GM18508 (cell line): ENCODE measurements around the gene CTNNA2.

Experiments
- ATAC-seq: cut with Tn5 transposase; IDR thresholded peaks from one replicate; pipeline ENCODE4 v1.9.1; 2021; ENCODE audit warnings: moderate number of reproducible peaks; ENCODE audit not compliant: insufficient read depth, unreplicated experiment

The CTNNA2 gene

DNA sequence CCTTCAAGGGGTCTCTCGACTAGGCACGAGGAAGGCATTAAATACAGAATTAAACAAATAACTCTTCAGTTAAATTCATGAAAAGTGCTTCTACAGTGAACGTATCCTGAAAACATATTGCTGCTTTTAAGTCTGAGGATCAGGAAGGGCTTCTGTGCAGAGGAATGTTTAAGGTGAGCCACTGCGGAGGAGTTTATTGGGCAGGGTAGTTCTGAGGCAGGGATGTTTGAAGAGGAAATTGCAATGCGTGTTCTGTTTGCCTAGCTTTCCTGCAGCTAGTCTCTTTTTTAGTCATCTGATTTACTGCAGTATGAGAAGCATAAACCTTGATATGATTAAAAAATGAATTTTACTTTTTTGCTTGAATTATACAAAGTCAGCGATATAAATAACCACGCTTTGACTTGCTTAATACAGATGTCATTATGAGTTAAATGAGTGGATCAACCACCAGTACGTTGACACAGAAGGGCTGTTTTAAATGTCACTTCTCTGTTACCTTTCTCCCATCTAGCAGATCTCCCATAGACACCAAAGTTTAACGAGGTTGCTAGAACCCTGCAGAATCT, 98.7 kb downstream of the CTNNA2 start:
- no peak for ATAC-seq

DNA sequence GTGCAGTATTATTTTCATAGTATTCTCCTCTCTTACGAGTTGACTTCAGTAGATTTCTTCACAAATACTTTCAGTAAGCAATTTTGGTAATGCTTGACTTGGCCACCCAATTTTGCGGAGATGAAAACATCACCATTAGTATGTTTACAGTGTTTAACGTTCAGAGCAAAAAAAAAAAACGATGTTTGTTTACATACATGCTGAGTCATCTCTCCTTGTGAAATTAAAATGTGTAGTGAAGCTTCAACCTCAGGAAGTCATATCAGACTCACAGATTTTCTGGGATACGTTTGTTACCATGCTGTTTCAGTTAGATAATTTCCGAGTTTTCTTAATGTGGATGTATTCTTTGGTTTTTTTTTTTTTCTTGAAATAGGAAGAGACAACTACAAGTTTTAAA, 100.1 kb downstream of the CTNNA2 start:
- no peak for ATAC-seq

DNA sequence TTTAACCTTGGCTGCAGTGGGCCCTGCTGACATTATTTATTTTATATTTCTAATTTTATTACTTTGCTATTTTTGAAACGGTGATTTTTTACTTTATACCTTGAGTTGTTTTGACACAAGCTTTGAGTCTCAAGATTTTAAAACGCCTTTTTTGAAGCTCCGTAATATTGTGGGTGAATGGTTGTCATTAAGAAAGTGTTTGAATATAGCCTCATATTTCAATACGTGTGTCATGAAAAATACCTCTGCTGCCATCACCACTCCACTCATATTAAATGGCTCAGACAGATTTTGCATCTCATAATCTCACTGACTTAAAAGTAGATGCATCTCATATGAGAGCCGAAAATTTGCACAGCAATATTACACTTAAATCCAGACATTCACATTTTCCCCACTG, 106.6 kb downstream of the CTNNA2 start:
- ATAC-seq: no peak

GRCh38 chr2:79619976-79620375, 107.1 kb downstream of the CTNNA2 start:
- ATAC-seq: no peak

DNA sequence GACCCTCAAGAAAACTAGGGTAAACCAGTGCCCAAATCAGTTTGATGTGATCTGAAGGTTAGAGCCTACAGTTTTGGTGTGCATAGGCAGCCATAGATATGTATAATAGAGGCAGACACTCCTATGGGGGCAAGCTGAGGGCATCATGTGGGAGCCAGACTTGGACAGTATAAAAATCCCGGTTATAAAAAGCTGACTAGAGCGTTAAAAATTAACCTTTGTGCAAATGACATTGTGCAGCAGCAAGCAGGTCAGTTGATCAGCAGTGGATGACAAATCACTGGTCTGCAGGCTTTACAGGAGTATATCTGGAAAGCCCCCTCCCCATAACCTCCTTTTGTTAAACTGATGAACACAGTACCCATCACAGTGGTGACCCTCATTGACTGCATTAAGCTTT, 107.8 kb downstream of the CTNNA2 start:
- no peak for ATAC-seq

DNA sequence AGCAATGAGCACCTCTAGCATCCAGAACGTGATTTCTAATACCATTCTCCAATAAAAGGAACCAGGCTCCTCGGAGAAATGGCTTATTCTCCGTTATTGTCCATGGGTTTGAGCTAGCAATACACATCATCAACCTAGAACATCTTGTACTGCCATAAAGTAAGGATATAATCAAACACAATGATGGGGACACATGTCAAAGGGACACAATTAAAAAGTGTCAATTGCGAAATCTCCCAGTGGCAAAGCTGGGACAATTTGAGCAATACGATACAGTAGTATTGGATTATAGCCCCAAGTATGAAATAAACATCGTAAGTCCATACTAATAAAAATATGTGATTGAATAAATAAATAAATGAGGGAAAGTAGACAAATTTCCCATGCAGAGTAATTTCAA, 108.4 kb downstream of the CTNNA2 start:
- no peak for ATAC-seq

DNA sequence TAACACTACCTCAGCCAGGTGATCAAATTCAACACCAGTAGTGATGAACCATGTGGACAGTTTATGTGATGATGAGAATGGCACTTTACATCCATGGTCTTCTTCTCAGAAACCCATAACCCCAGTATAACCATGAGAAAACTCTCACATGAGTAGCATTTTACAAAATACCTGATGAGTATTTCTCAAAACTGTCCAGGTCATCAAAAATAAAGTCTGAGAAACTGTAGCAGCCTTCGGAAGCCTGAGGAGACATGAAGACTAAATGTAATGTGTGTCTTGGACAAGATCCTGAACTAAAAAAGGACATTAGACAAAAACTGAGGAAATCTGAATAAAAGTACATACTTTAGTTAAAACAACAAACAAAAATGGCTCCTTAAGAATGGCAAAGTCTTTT, 108.9 kb downstream of the CTNNA2 start:
- no peak for ATAC-seq

DNA sequence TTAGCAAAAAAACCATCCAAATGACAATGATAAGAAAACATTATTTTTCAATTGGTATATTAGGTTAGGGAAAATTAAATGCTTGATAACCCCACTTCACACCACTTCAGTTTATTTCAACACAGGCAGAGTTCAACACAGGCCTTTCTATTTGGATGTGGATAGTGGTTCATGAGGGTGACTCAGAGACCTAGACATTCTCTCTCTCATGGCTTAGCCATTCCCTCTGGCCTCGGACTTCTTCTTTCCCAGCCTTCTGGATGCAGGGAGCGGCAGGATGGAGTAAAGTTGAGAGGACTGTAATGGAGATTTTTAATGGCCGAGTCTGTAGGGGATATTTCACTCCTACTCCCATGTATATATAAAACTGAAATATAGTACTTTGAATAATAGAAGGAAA, 109.7 kb downstream of the CTNNA2 start:
- ATAC-seq: no peak

- ATAC-seq: no peak
Observed at GRCh38 chr2:79627237-79627636, 114.4 kb downstream of the CTNNA2 start.

GRCh38 chr2:79630060-79630459, 117.2 kb downstream of the CTNNA2 start:
- no peak for ATAC-seq

GRCh38 chr2:79630972-79631557, 118.2 kb downstream of the CTNNA2 start:
- no peak for ATAC-seq

DNA sequence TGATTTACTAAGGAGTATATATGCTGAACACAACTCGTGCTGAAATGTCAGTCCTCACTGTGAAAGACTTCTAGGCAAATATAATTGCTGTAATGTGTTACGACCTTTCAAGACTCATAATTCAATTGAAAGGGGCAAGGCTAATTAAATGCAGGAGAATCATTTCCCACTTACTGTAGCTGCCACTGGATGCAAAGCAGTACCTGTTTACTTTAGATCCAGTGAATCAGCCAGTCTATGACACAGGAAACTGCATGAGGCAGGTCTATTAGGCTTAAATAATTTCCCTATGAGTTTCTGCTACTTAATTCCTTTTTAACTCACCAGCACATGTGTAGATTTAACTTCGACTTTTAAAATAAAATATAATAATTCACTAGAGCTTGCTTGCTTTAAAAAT, 125.6 kb downstream of the CTNNA2 start:
- ATAC-seq: no peak

GRCh38 chr2:79638954-79639353, 126.1 kb downstream of the CTNNA2 start:
- ATAC-seq: no peak

DNA sequence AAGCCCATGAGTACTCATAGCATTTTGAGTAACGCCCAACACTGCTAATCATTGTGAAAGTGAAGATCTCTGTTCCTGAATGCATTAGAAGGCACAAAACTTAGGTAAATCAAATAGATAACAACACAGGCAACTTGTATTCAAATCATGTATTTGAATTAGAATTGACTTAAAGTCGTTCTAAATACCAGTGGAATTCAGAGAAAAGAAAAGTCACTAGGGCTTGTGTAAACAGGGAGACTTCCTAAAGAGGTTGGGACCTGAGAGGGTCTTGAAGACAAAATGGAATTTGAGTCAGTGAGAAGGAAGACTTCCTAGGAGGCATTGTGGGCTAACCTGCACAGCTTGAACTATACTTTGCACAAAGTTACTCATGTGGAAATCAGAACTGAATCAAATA, 127.2 kb downstream of the CTNNA2 start:
- ATAC-seq: no peak

DNA sequence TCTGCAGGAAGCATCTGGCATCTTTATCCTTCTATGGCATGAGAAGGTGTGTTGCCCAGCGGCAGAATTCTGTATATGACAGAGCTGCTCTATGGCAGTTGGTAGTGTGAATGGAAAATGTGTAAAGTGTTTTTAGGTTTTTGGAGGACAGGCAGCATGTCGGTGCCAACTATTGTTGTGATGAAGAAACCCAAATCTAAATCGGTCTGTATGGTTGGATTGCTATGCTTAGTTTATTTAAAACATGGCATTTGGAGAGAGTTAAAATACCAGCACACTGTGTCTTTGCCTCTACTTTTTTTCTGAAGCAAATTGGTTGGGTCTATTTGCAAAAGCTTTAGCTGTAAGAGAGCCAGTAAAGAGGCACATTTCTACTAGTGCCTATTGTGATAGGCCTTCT, 136.7 kb downstream of the CTNNA2 start:
- no peak for ATAC-seq

DNA sequence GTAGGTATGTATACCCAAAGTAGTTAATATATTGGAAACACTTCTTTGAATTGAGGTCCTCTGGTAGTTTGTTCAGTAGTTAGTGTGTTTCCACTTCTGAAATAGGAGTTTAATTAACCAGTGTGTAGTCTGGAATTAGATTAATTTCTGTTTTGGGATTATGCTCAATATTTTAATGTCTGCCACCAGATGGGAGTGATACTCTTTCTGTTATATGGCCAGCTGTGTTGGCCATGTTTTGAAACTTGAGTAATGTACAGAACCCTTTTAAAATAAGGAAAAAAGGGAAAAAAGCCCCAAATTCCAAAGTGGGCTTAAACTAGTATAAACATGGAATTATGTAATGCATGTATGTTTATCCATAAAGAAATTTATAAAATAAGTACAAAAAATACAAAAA, 147.7 kb downstream of the CTNNA2 start:
- no peak for ATAC-seq

GRCh38 chr2:79665091-79665490, 152.2 kb downstream of the CTNNA2 start:
- ATAC-seq: no peak

GRCh38 chr2:79666430-79666829, 153.6 kb downstream of the CTNNA2 start:
- no peak for ATAC-seq

GRCh38 chr2:79669714-79670113, 156.9 kb downstream of the CTNNA2 start:
- ATAC-seq: no peak

DNA sequence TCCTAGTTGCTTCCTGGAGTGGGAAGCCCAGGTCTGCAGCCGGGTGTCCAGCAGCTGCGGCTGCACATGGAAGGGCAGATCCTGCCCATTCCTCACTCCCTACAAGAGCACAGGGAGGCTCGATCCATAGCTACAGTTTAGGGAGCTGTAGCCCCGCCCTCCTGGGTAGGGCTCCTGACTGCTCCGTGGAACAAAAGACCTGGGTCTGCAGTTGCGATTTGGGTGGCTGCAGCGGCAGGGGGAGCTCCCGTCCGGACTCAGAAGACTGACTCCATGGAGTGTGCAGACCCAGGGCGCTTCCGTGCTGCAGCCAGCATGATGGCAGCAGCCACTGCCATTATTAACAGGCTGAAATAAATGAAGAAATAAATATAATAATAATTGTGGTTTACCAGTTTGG, 157.3 kb downstream of the CTNNA2 start:
- no peak for ATAC-seq

GRCh38 chr2:79686884-79687283, 174.0 kb downstream of the CTNNA2 start:
- no peak for ATAC-seq

DNA sequence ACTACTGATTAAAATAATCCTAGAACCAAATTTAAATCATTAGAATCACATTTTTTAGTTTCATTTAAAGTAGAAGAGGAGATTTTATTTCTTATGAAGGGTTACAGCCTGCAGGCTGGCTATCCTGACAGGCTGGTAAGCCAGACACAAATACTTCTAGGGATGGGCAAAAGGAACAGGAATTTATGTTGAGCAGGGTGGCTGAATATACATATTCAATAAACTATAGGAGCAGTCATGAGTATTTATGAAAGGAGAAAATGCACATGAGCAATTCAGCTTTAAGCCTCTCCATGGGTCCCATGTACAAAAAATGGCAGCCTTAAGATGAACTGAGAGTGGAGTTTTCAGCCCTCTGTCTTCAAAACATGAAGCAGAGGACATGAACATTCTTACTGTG, 182.4 kb downstream of the CTNNA2 start:
- ATAC-seq: no peak

GRCh38 chr2:79697200-79697599, 184.3 kb downstream of the CTNNA2 start:
- ATAC-seq: no peak
